ENCODE results near the gene EPB41L5. TPM values are rescaled to one million over a fixed set of nuclear protein-coding genes. Genes with fewer than 3 reads are reported as not detected.

EPB41L5 gene
- total RNA-seq, 6 donors from 2014 or later = 53.0 to 182 (median 92.3) TPM

DNA sequence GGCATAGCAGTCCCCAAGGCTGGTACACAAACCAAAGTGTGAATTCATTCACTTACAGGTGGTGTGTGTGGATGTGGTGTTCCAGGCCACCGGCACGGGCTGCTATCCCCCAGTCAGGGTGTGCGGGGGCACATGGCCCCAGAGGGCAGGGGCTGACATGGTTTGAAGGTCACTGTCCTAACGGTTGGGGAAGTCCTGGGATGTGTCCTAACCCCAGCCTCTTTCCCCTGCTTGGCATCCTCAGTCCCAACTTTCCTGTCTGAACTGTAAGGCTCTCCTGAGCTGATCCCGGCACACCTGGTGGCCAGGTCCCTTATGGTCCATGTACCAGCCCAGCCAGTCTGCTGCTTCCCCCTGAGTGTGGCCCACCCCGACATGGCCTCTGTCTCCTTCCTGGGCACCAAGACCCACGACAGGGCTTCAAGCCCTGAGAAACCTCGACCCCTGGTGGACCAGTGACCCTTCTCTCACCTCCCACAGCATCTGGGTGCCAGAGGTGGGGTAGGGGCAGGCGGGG lies 212.7 kb downstream of the EPB41L5 start:
- H3K27ac ChIP-seq = no peak overlapping the region
- no peaks in the 10 kb centered on the region for H3K27me3 ChIP-seq
- ATAC-seq (ENCODE audit: low FRiP score in 2 of 2) (no peak), DNase-seq (no peak)
- WGBS, 2 donors = 89 to 91% methylated on average over 7 to 9 of the region's 9 CpGs
- peaks cover 24 to 37% (median 30%) of the 10 kb centered on the region in 4 donors for H3K4me1 ChIP-seq
- H3K36me3 ChIP-seq = no peaks in the 10 kb centered on the region
- no peaks in the 10 kb centered on the region for H3K9me3 ChIP-seq
- TF ChIP-seq, protein P1, sequence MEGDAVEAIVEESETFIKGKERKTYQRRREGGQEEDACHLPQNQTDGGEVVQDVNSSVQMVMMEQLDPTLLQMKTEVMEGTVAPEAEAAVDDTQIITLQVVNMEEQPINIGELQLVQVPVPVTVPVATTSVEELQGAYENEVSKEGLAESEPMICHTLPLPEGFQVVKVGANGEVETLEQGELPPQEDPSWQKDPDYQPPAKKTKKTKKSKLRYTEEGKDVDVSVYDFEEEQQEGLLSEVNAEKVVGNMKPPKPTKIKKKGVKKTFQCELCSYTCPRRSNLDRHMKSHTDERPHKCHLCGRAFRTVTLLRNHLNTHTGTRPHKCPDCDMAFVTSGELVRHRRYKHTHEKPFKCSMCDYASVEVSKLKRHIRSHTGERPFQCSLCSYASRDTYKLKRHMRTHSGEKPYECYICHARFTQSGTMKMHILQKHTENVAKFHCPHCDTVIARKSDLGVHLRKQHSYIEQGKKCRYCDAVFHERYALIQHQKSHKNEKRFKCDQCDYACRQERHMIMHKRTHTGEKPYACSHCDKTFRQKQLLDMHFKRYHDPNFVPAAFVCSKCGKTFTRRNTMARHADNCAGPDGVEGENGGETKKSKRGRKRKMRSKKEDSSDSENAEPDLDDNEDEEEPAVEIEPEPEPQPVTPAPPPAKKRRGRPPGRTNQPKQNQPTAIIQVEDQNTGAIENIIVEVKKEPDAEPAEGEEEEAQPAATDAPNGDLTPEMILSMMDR (IDR thresholded peaks at IDR 0.05) = no peak
- no peak for TF ChIP-seq EP300 (IDR thresholded peaks at IDR 0.05)
- no peak for TF ChIP-seq POLR2A (IDR thresholded peaks at IDR 0.05)
- no peak for TF ChIP-seq POLR2AphosphoS5 (IDR thresholded peaks at IDR 0.05)
- no peak overlapping the region for H3K4me3 ChIP-seq

DNA sequence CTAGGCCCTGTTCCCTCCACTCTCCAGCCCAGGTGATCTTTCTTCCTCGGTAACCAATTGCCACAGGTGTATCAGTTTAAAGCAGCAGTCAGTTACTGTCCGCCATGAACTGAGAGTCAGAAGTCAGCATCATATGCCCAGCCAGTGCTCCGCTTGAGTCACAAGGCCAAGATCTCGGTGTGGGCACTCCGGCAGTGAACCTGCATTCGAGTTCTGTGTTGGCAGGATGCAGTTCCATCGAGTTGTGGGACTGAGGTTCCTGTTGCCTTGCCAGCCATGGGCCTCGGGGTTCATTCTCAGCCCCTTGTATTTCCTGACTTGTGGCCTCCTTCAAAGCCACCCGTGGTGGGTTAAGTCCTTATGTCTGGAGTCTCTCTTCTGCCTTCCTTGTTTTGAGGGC lies 213.4 kb downstream of the EPB41L5 start:
- Histone ChIP-seq H3K36me3 (no peaks in the 10 kb centered on the region), H3K9me3 (no peaks in the 10 kb centered on the region), H3K4me3 (no peak overlapping the region), H3K27ac (no peak overlapping the region), H3K27me3 (no peaks in the 10 kb centered on the region), H3K4me1 (peaks cover 25 to 36% (median 29%) of the 10 kb centered on the region in 4 donors)
- 67 to 79% methylated on average over 3 to 9 of the region's 9 CpGs for WGBS, 2 donors
- TF ChIP-seq EP300 (IDR thresholded peaks at IDR 0.05) (no peak), POLR2A (IDR thresholded peaks at IDR 0.05) (no peak), POLR2AphosphoS5 (IDR thresholded peaks at IDR 0.05) (no peak)
- TF ChIP-seq, protein P1 (IDR thresholded peaks at IDR 0.05) = no peak
- no peak for DNase-seq
- ATAC-seq (ENCODE audit: low FRiP score in 2 of 2) = no peak

DNA sequence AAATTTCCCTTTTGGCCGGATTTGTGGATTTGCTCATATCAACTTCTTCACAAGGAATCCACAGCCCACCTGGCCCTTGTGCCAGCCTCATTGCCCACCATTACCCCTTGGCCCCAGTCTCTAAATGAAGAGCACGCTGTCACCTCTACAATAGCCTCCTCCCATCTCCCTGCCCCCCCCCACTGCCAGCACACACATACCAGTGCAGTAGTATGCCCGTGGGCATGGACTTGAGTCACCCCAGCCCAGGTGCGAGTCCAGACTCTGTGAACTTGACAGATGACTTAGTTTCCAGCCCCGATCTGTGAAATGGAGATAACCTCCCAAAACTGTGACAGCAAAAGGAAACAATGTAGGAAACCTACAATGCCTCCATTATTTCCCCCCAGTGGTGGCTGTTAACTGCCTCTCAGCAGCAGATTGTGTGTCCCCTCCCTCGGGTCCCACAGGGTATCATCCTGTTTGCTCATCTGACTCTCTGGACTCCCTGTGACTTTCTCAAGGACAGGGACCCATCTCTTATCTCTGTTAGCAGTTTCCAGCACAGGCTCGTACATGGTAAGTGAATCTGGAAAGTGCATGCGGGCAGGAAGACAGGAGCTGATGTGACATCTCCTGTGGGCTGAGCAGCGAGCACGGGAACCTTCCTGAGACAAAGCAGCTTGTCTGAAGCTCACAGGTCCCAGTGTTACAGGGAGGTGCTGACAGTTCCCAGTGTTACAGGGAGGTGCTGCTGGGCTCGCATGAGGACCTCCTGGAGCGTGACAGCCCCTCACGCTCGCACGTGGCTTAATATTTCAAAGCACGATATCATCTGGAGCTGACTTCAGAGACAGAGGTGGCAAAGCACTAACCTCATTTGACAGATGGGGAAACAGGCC lies 214.5 kb downstream of the EPB41L5 start:
- 75 to 84% methylated on average over 11 to 16 of the region's 16 CpGs for WGBS, 2 donors
- Histone ChIP-seq H3K36me3 (no peaks in the 10 kb centered on the region), H3K9me3 (no peaks in the 10 kb centered on the region), H3K27ac (no peak overlapping the region), H3K27me3 (no peaks in the 10 kb centered on the region), H3K4me1 (peaks cover 15 to 34% (median 23%) of the 10 kb centered on the region in 4 donors), H3K4me3 (no peak overlapping the region)
- DNase-seq (no peak), ATAC-seq (ENCODE audit: low FRiP score in 2 of 2) (no peak)
- TF ChIP-seq POLR2AphosphoS5 (IDR thresholded peaks at IDR 0.05) = no peak
- no peak for TF ChIP-seq EP300 (IDR thresholded peaks at IDR 0.05)
- TF ChIP-seq, protein P1 (IDR thresholded peaks at IDR 0.05) = no peak
- TF ChIP-seq POLR2A (IDR thresholded peaks at IDR 0.05) = no peak

DNA sequence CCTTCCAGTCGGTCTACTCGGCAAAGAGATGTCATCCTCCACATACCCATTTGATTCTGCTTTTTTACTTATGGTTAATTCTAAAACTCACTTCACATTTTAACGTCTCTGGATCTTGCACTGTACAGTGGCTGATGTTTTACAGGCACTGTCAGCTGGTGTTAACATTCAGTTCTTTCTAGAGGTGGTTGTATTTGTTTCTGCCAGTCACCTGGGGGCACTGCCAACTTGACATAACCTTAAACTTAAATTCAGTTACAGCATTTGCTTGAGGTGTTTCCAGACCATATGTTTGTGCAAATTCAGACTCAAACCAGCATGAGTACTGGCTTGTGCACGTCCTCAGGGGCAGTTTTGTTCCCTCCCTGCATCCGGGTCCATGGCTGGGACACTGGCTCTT lies 215.6 kb downstream of the EPB41L5 start:
- H3K4me3 ChIP-seq = no peak overlapping the region
- 70 to 72% methylated on average over 5 of the region's 5 CpGs for WGBS, 2 donors
- H3K4me1 ChIP-seq = peaks cover 16 to 32% (median 24%) of the 10 kb centered on the region in 4 donors
- H3K27me3 ChIP-seq = no peaks in the 10 kb centered on the region
- ATAC-seq (ENCODE audit: low FRiP score in 2 of 2) (no peak), DNase-seq (no peak)
- H3K36me3 ChIP-seq = no peaks in the 10 kb centered on the region
- H3K27ac ChIP-seq = no peak overlapping the region
- TF ChIP-seq POLR2AphosphoS5 (IDR thresholded peaks at IDR 0.05) (no peak), POLR2A (IDR thresholded peaks at IDR 0.05) (no peak), EP300 (IDR thresholded peaks at IDR 0.05) (no peak)
- TF ChIP-seq, protein P1 (IDR thresholded peaks at IDR 0.05) = no peak
- H3K9me3 ChIP-seq = no peaks in the 10 kb centered on the region

Small RNA genes lying within 50 kb of the gene (small RNA-seq; reads per million reads assigned to genes)
- gene MTND4LP14 (0 reads per million in 4 donors), gene RF00019 (0 reads per million in 4 donors)

Other genes with a start within 250 kb of the EPB41L5 start
- gene TMEM185B, start 210.3 kb downstream of the EPB41L5 start, total RNA-seq = 10 to 100 TPM; 15.3 to 29.3 (median 25.5) TPM
- gene RALB, start 239.8 kb downstream of the EPB41L5 start, total RNA-seq = 10 to 100 TPM; 23.0 to 85.8 (median 46.5) TPM

Data from upper lobe of left lung (tissue), 6 donors.